Endothelial cell of umbilical vein (primary cell): Measurements from ENCODE around the gene DDX11.
"Not testable (repeated sequence)": the region's sequence is repeated elsewhere in the genome, so short reads cannot be mapped to it uniquely, and the experiment has no call there.

Source experiments
- CTCF ChIP-seq, 2 donors: IDR thresholded peaks; 1 replicate in 1 of 2; 2 replicates in 1 of 2; pipeline ENCODE4 v1.5.1; 2011; ENCODE audit warnings: low read length in 2 of 2, mild to moderate bottlenecking in 2 of 2, moderate library complexity in 2 of 2, control low read depth in 1 of 2, inconsistent platforms in 1 of 2, low read depth in 1 of 2; ENCODE audit not compliant: insufficient read depth in 1 of 2; ENCODE audit errors: extremely low read depth in 1 of 2
- MAX ChIP-seq: IDR thresholded peaks from 2 replicates; pipeline ENCODE4 v1.6.1; 2011; ENCODE audit not compliant: insufficient read depth, insufficient read length
- MYC ChIP-seq: IDR thresholded peaks from one replicate; pipeline ENCODE4 v1.6.1; 2011; ENCODE audit warnings: mild to moderate bottlenecking, low read depth, low read length
- POLR2A ChIP-seq: IDR thresholded peaks from 2 replicates; pipeline ENCODE4 v1.6.1; 2012; ENCODE audit warnings: low read depth, mild to moderate bottlenecking, control low read depth, low read length
- POLR2AphosphoS5 ChIP-seq: IDR thresholded peaks from 2 replicates; pipeline ENCODE4 v1.6.1; 2012; ENCODE audit warnings: low read depth, mild to moderate bottlenecking, control low read depth, low read length, moderate library complexity; ENCODE audit not compliant: insufficient read depth

GRCh38 chr12:31125171-31125570 lies 51.5 kb downstream of the DDX11 start:
- not testable (repeated sequence) for TF ChIP-seq CTCF (IDR thresholded peaks at IDR 0.05; ENCODE audit: extremely low read depth in 1 of 2, insufficient read depth in 1 of 2, low read depth in 1 of 2, low read length in 2 of 2); MYC; POLR2A; MAX; POLR2AphosphoS5
